H9 (cell line): ENCODE results near the gene PACRGL. TPM values are rescaled to one million over a fixed set of nuclear protein-coding genes. Genes with fewer than 3 reads are reported as not detected.

Experiments used
- DNase-seq: peaks from one replicate; pipeline ENCODE4 v3.0.0-alpha.2; 2017
- H2AFZ ChIP-seq: one replicate; pipeline ENCODE4 v1.6.1; 2013; ENCODE audit warnings: mild to moderate bottlenecking, low read length, control low read depth, moderate library complexity
- H2AK5ac ChIP-seq: 2 replicates; pipeline ENCODE4 v1.6.1; 2013; ENCODE audit warnings: low read length, control low read depth, mixed read lengths; ENCODE audit not compliant: insufficient read length
- H2BK120ac ChIP-seq: one replicate; pipeline ENCODE4 v1.6.1; 2013; ENCODE audit warnings: low read depth, mild to moderate bottlenecking, low read length, control low read depth, inconsistent platforms; ENCODE audit not compliant: poor library complexity, severe bottlenecking
- H2BK12ac ChIP-seq: 2 replicates; pipeline ENCODE4 v1.6.1; 2013; ENCODE audit warnings: low read length, control low read depth, mixed read lengths, low read depth; ENCODE audit not compliant: insufficient read length
- H2BK15ac ChIP-seq: 2 replicates; pipeline ENCODE4 v1.6.1; 2013; ENCODE audit warnings: low read depth, low read length, control low read depth
- H2BK20ac ChIP-seq: one replicate; pipeline ENCODE4 v1.6.1; 2013; ENCODE audit warnings: low read depth, mild to moderate bottlenecking, low read length, control low read depth, inconsistent platforms; ENCODE audit not compliant: poor library complexity, severe bottlenecking
- H2BK5ac ChIP-seq: 2 replicates; pipeline ENCODE4 v1.6.1; 2013; ENCODE audit warnings: low read length, control low read depth, mixed read lengths; ENCODE audit not compliant: insufficient read length
- H3K14ac ChIP-seq: 2 replicates; pipeline ENCODE4 v1.6.1; 2013; ENCODE audit warnings: low read length, control low read depth; ENCODE audit not compliant: insufficient read depth
- H3K18ac ChIP-seq: 2 replicates; pipeline ENCODE4 v1.6.1; 2013; ENCODE audit warnings: low read depth, mild to moderate bottlenecking, mixed read lengths, low read length, control low read depth; ENCODE audit not compliant: insufficient read length
- H3K23ac ChIP-seq: 2 replicates; pipeline ENCODE4 v1.6.1; 2013; ENCODE audit warnings: low read length, control low read depth, mixed read lengths, low read depth; ENCODE audit not compliant: insufficient read length
- H3K23me2 ChIP-seq: 2 replicates; pipeline ENCODE4 v1.6.1; 2013; ENCODE audit warnings: low read depth, mild to moderate bottlenecking, mixed read lengths, low read length, control low read depth; ENCODE audit not compliant: insufficient read length, poor library complexity, severe bottlenecking
- H3K27ac ChIP-seq: 2 replicates; pipeline ENCODE4 v1.5.1; 2013; ENCODE audit warnings: low read length, control low read depth, mixed read lengths, low read depth; ENCODE audit not compliant: insufficient read length
- H3K27me3 ChIP-seq: 2 replicates; pipeline ENCODE4 v1.6.1; 2013; ENCODE audit warnings: low read length, control low read depth, inconsistent platforms; ENCODE audit not compliant: insufficient read depth
- H3K4ac ChIP-seq: 2 replicates; pipeline ENCODE4 v1.6.1; 2013; ENCODE audit warnings: low read depth, mild to moderate bottlenecking, control low read depth, inconsistent platforms, low read length, moderate library complexity
- H3K4me1 ChIP-seq: 2 replicates; pipeline ENCODE4 v1.6.1; 2013; ENCODE audit warnings: low read length, control low read depth, inconsistent platforms; ENCODE audit not compliant: insufficient read depth
- H3K4me2 ChIP-seq: 2 replicates; pipeline ENCODE4 v1.6.1; 2013; ENCODE audit warnings: low read length, control low read depth, mixed read lengths; ENCODE audit not compliant: insufficient read length, insufficient read depth
- H3K56ac ChIP-seq: 2 replicates; pipeline ENCODE4 v1.6.1; 2013; ENCODE audit warnings: low read depth, mild to moderate bottlenecking, mixed read lengths, low read length, control low read depth; ENCODE audit not compliant: insufficient read length
- H3K79me1 ChIP-seq: 2 replicates; pipeline ENCODE4 v1.6.1; 2013; ENCODE audit warnings: low read depth, mild to moderate bottlenecking, moderate library complexity, low read length, control low read depth, inconsistent platforms; ENCODE audit not compliant: insufficient read depth, poor library complexity, severe bottlenecking
- H3K79me2 ChIP-seq: 2 replicates; pipeline ENCODE4 v1.6.1; 2013; ENCODE audit warnings: low read length, control low read depth, inconsistent platforms; ENCODE audit not compliant: insufficient read depth
- H3K9ac ChIP-seq: 2 replicates; pipeline ENCODE4 v1.6.1; 2013; ENCODE audit warnings: low read length, control low read depth, mixed read lengths; ENCODE audit not compliant: insufficient read length; ENCODE audit errors: extremely low read depth
- H3K9me3 ChIP-seq: one replicate; pipeline ENCODE4 v1.6.1; 2013; ENCODE audit warnings: low read depth, low read length, inconsistent platforms; ENCODE audit not compliant: control insufficient read depth
- H3T11ph ChIP-seq: one replicate; pipeline ENCODE4 v1.6.1; 2013; ENCODE audit warnings: mild to moderate bottlenecking, low read length, control low read depth, inconsistent platforms
- H4K20me1 ChIP-seq: one replicate; pipeline ENCODE4 v1.6.1; 2013; ENCODE audit not compliant: control insufficient read depth, insufficient read length, insufficient read depth
- H4K5ac ChIP-seq: 2 replicates; pipeline ENCODE4 v1.6.1; 2013; ENCODE audit warnings: low read depth, mild to moderate bottlenecking, mixed read lengths, low read length, control low read depth; ENCODE audit not compliant: insufficient read length
- H4K8ac ChIP-seq: replicated peaks from 2 replicates; pipeline ENCODE4 v1.6.1; 2013; ENCODE audit warnings: low read length, control low read depth, mixed read lengths, low read depth; ENCODE audit not compliant: insufficient read length
- H4K91ac ChIP-seq: 2 replicates; pipeline ENCODE4 v1.6.1; 2013; ENCODE audit warnings: low read depth, mild to moderate bottlenecking, moderate library complexity, mixed read lengths, low read length, control low read depth; ENCODE audit not compliant: insufficient read length
- H3K27ac Mint-ChIP-seq, 3 experiments: 2 replicates in 2 of 3; 3 replicates in 1 of 3; pipeline ENCODE4 v1.8.0; 2020 to 2021; ENCODE audit warnings: mixed read lengths in 3 of 3, mild to moderate bottlenecking in 1 of 3, moderate library complexity in 1 of 3
- H3K27me3 Mint-ChIP-seq: 2 replicates; pipeline ENCODE4 v1.8.0; 2021; ENCODE audit warnings: low read depth, mild to moderate bottlenecking, moderate library complexity, mixed read lengths
- H3K36me3 Mint-ChIP-seq, 3 experiments: 2 replicates in 2 of 3; 3 replicates in 1 of 3; pipeline ENCODE4 v1.8.0; 2020 to 2021; ENCODE audit warnings: low read depth in 3 of 3, mixed read lengths in 3 of 3; ENCODE audit not compliant: insufficient read depth in 1 of 3
- H3K4me1 Mint-ChIP-seq, 2 experiments: 2 replicates each; pipeline ENCODE4 v1.8.0; 2020; ENCODE audit warnings: mixed read lengths in 2 of 2
- H3K4me3 Mint-ChIP-seq, 2 experiments: 2 replicates in 1 of 2; 3 replicates in 1 of 2; pipeline ENCODE4 v1.8.0; 2020 to 2021; ENCODE audit warnings: mild to moderate bottlenecking in 2 of 2, mixed read lengths in 2 of 2, moderate library complexity in 1 of 2
- H3K9me3 Mint-ChIP-seq, 2 experiments: 2 replicates in 1 of 2; 3 replicates in 1 of 2; pipeline ENCODE4 v1.8.0; 2020; ENCODE audit warnings: mild to moderate bottlenecking in 2 of 2, mixed read lengths in 2 of 2, moderate library complexity in 1 of 2
- CTCF ChIP-seq: fragments of 200-600 bp; sonication (generic); conservative IDR thresholded peaks from 3 replicates; pipeline ENCODE4 v1.8.0; 2021; ENCODE audit warnings: antibody characterized with exemption, mild to moderate bottlenecking
- WGBS: extraction: QIAGEN DNeasy Blood & Tissue Kit; methylation state at CpG from one replicate; pipeline ENCODE4 v1.1.7; 2013; ENCODE audit warnings: missing lambda C conversion rate, low lambda C conversion rate, mixed read lengths; ENCODE audit not compliant: insufficient read length; ENCODE audit errors: extremely low coverage; 5-methylcytosine and 5-hydroxymethylcytosine counted together
- total RNA-seq: library from RNA; stranded (reverse); gene quantifications from 2 replicates; pipeline ENCODE4 v1.2.1, GENCODE V29; 2021

Gene PACRGL
- total RNA-seq, 1 experiment from 2014 or later, result 18.7 TPM

- Histone ChIP-seq H4K8ac (no peak overlapping the region), H3T11ph (no peak overlapping the region), H3K14ac (no peak overlapping the region), H3K4me1 (peaks cover 5% of the 10 kb centered on the region), H2BK120ac (no peak overlapping the region), H3K23me2 (no peaks in the 10 kb centered on the region), H3K9ac (no peak overlapping the region), H2BK12ac (no peak overlapping the region), H2BK5ac (no peak overlapping the region), H2BK20ac (no peak overlapping the region), H4K20me1 (no peaks in the 10 kb centered on the region), H4K5ac (no peak overlapping the region), H2BK15ac (no peak overlapping the region), H2AFZ (no peak overlapping the region), H3K56ac (no peak overlapping the region), H4K91ac (no peak overlapping the region), H3K79me2 (no peaks in the 10 kb centered on the region), H3K79me1 (no peaks in the 10 kb centered on the region), H3K4ac (no peak overlapping the region), H3K27ac (no peak overlapping the region), H3K27me3 (no peaks in the 10 kb centered on the region), H3K18ac (no peak overlapping the region), H3K4me2 (no peak overlapping the region), H3K9me3 (no peaks in the 10 kb centered on the region), H3K23ac (no peak overlapping the region), H2AK5ac (no peak overlapping the region)
- TF ChIP-seq CTCF, result no peak
- no peak overlapping the region for H3K4me3 Mint-ChIP-seq
- WGBS, result no CpG with 5 or more reads among the region's 1 CpG
- H3K4me1 Mint-ChIP-seq, result peaks cover 18 to 29% of the 10 kb centered on the region in 2 experiments
- peaks cover 0 to 7% (median 0%) of the 10 kb centered on the region in 3 experiments; a peak in 2 of 7 replicates for H3K36me3 Mint-ChIP-seq
- peaks cover 2 to 9% of the 10 kb centered on the region in 2 experiments; a peak in 3 of 5 replicates for H3K9me3 Mint-ChIP-seq
- H3K27me3 Mint-ChIP-seq, result no peaks in the 10 kb centered on the region
- H3K27ac Mint-ChIP-seq, result no peak overlapping the region
- DNase-seq, result no peak
These were observed 19.5 kb upstream of the PACRGL start for GRCh38 chr4:20680736-20681135.
